HCT116 (cell line): Measurements from ENCODE around the gene IL1RAPL1.

Experiments used
- ATF3 ChIP-seq: IDR thresholded peaks from 2 replicates; pipeline ENCODE4 v1.6.1; 2012
- CBX3 ChIP-seq: IDR thresholded peaks from 2 replicates; pipeline ENCODE4 v1.6.1; 2012; ENCODE audit warnings: low read depth
- CTCF ChIP-seq, 3 experiments: fragments of 200-600 bp in 1 of 3; sonication (generic) in 1 of 3; IDR thresholded peaks in 2 of 3; conservative IDR thresholded peaks in 1 of 3; 2 replicates each; pipeline ENCODE4 v1.5.1; 2012 to 2017; ENCODE audit warnings: low read depth in 2 of 3, low read length in 2 of 3, antibody characterized with exemption in 1 of 3, borderline replicate concordance in 1 of 3, control low read depth in 1 of 3, mild to moderate bottlenecking in 1 of 3, mixed read lengths in 1 of 3, mixed run types in 1 of 3, moderate library complexity in 1 of 3; ENCODE audit not compliant: insufficient read depth in 1 of 3
- EZH2phosphoT487 ChIP-seq: fragments of 200-600 bp; IDR thresholded peaks from 2 replicates; pipeline ENCODE4 v1.6.1; 2018; ENCODE audit warnings: antibody characterized with exemption, borderline replicate concordance
- JUND ChIP-seq: IDR thresholded peaks from 2 replicates; pipeline ENCODE4 v1.6.1; 2012
- POLR2A ChIP-seq: IDR thresholded peaks from 2 replicates; pipeline ENCODE4 v1.7.0; 2011; ENCODE audit warnings: borderline replicate concordance; ENCODE audit not compliant: insufficient read depth, insufficient read length; ENCODE audit errors: extremely low read depth
- RAD21 ChIP-seq: IDR thresholded peaks from 2 replicates; pipeline ENCODE4 v1.6.1; 2012; ENCODE audit warnings: low read depth, mild to moderate bottlenecking
- REST ChIP-seq: IDR thresholded peaks from 2 replicates; pipeline ENCODE4 v1.6.1; 2012; ENCODE audit warnings: low read depth
- SIN3A ChIP-seq: IDR thresholded peaks from 2 replicates; pipeline ENCODE4 v1.6.1; 2012; ENCODE audit warnings: low read depth
- SP1 ChIP-seq: IDR thresholded peaks from 2 replicates; pipeline ENCODE4 v1.6.1; 2012; ENCODE audit warnings: low read depth
- ZBTB33 ChIP-seq: IDR thresholded peaks from 2 replicates; pipeline ENCODE4 v1.6.1; 2011; ENCODE audit warnings: mild to moderate bottlenecking, low read length, moderate library complexity; ENCODE audit not compliant: insufficient replicate concordance; ENCODE audit errors: extremely low read depth
- ZNF274 ChIP-seq: fragments of 200-500 bp; sonication (Bioruptor generic); IDR thresholded peaks from 2 replicates; pipeline ENCODE4 v1.6.1; 2014; ENCODE audit warnings: mild to moderate bottlenecking, low read depth, low read length, inconsistent platforms

- TF ChIP-seq ZNF274 (no peak), CTCF (IDR thresholded peaks at IDR 0.05 in 2 of 3, conservative IDR thresholded peaks at IDR 0.05 in 1 of 3; ENCODE audit: borderline replicate concordance in 1 of 3, insufficient read depth in 1 of 3, low read depth in 2 of 3, low read length in 2 of 3) (no peak), SIN3A (no peak), POLR2A (no peak), EZH2phosphoT487 (no peak), SP1 (no peak), ATF3 (no peak), RAD21 (no peak), JUND (no peak), REST (no peak), CBX3 (no peak), ZBTB33 (no peak)
Observed at GRCh38 chrX:28756647-28757046, 169.4 kb downstream of the IL1RAPL1 start.
